LNCAP (cell line): Measurements from ENCODE around the gene RBMX.

ENCODE experiments used
- TF ChIP-seq, protein P1 (sequence below): fragments of 450-650 bp; IDR thresholded peaks from 2 replicates; pipeline ENCODE4 v1.5.1; 2017; ENCODE audit warnings: mild to moderate bottlenecking

RBMX gene

DNA sequence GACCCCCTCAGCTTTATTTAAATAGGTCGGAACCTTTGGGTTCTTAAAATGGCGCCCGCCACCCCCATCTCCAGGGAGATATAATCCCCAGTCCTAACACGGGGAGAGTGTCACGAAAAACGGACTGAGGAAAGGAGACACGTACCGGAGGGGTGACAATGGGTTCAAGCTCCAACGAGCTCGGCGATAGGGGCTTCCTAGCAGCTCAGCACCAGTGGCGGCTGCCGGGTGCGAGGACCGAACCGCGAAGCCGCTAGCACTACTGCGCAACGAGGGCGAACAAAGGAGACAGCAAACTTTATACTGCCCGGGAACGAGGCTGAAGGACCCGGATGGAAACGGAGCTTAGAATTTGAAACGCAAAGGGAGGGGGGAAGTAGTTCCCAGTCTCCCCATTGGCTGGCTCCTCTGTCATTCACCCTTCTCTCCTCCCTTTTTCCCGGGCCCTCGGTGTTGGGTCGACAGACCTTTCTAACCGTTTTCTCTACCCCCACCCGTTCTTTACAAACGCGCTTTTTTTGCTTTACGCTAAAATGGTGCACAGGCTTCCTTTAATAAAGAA, at the start of gene RBMX:
Gene RBMX (minus strand): TSS at position 274 of the 562 bp plus-strand sequence. CDS start 1,298 bp downstream, outside the sequence.
- TF ChIP-seq, protein P1, sequence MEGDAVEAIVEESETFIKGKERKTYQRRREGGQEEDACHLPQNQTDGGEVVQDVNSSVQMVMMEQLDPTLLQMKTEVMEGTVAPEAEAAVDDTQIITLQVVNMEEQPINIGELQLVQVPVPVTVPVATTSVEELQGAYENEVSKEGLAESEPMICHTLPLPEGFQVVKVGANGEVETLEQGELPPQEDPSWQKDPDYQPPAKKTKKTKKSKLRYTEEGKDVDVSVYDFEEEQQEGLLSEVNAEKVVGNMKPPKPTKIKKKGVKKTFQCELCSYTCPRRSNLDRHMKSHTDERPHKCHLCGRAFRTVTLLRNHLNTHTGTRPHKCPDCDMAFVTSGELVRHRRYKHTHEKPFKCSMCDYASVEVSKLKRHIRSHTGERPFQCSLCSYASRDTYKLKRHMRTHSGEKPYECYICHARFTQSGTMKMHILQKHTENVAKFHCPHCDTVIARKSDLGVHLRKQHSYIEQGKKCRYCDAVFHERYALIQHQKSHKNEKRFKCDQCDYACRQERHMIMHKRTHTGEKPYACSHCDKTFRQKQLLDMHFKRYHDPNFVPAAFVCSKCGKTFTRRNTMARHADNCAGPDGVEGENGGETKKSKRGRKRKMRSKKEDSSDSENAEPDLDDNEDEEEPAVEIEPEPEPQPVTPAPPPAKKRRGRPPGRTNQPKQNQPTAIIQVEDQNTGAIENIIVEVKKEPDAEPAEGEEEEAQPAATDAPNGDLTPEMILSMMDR, result no peak

DNA sequence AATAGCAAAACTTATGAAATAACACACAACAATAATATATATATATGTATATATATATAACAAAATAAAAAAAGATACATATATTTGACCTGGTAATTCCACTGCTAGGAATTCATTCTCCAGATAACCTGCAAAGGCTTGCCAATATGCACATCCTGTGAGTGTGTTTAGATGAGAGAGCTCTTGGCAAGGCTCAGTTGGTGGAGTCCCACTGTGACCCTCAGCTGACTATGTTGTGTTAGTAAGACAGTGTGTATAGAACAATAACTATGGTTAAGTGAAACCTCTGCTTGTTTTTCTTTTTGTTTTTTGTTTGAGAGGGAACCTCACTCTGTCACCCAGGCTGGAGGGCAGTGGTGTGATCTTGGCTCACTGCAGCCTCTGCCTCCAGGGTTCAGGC, 39.5 kb upstream of the RBMX start:
- TF ChIP-seq, protein P1, result no peak

DNA sequence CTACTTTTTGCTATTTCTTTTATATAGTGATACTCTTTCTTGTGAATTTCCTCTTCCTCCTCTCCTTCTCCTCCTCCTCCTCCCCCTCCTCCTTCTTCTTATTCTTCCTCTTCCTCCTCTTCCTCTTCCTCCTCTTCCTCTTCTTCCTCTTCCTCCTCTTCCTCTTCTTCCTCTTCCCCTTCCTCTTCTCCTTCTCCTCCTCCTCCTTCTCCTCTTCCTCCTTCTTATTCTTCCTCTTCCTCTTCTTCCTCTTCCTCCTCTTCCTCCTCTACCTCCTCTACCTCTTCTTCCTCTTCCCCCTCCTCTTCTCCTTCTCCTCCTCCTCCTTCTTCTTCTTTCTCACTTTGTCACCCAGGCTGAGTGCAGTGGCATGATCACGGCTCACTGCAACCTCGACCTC, 36.3 kb upstream of the RBMX start:
- TF ChIP-seq, protein P1, result no peak

DNA sequence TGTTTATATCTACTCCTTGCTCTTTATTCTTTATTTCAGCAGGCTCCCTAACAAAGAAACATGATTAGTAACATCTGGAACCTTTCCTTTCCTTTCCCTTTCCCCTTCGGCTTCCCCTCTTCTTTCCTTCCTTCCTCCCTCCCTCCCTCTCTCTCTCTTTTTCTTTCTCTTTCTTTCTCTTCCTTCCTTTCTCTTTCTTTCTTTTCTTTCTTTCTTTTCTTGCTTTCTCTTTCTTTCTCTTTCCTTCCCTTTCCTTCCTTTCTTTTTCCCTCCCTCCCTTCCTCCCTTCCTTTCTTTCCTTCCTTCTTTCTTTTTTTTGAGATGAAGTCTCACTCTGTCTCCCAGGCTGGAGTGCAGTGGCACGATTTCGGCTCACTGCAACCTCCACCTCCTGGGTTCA, 30.7 kb upstream of the RBMX start:
- TF ChIP-seq, protein P1, result no peak

DNA sequence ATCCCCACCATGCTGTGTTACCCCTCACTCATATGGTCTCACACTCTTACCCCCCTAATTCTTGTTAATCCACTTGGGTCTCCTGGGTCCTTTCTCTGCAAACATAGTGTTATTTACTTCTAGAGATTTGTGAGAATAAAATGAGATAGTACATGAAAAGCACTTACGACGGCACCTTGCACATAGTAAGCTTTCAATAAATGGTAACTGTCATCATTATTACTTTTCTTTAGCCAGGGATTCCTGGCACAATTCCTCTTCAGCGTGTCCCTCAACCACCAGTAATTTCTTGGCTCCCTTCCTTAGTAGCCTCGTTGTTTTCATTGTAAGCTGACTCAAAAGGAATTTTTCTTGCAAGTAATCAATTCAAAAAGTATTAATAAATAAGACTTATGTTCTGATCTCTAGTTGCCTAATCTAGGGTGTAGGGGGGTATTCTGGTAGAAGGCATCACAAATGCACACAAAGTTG, 30.1 kb upstream of the RBMX start:
- TF ChIP-seq, protein P1, result no peak

DNA sequence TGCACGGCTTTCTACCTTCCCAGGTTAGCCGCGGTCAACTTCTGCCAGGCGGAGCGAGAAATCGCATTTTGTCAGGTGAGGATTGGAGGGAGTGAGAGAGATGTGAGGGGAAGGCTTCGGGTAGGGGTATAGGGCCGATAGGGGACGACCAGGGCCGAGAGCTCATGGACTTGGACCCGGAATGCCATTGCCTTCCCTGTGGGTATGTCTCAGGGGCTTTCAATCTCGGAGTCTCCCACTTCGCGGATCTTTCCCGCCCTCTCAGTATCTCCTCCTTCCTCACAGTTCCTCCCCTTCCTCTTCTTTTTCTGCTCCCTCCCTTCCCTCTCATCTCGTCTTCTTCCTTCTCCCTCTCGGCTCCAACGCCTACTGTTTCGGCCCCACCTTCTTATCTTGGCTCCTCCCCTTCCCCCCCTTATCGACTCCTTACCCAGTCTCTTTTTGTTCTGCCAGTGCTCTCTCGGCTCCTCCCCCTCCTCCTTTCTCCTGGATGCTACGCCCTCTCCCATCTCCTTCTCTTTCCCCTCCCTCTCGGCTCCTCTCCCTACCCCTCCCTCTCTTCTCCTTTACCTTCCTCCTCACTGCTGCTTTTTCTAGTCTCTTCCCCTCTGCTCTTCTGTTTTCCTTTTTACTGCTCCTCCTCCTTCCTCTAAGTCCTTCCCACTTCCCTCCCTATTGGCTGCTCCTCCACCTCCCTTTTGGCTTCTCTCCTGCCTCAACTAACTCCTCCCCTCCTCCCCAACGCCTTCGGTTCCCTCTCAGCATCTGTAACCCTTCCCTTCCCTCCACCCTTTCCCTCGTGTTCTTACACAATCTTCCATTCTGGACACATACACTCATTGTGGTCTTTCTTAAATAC, 29.4 kb upstream of the RBMX start:
- TF ChIP-seq, protein P1, result no peak

DNA sequence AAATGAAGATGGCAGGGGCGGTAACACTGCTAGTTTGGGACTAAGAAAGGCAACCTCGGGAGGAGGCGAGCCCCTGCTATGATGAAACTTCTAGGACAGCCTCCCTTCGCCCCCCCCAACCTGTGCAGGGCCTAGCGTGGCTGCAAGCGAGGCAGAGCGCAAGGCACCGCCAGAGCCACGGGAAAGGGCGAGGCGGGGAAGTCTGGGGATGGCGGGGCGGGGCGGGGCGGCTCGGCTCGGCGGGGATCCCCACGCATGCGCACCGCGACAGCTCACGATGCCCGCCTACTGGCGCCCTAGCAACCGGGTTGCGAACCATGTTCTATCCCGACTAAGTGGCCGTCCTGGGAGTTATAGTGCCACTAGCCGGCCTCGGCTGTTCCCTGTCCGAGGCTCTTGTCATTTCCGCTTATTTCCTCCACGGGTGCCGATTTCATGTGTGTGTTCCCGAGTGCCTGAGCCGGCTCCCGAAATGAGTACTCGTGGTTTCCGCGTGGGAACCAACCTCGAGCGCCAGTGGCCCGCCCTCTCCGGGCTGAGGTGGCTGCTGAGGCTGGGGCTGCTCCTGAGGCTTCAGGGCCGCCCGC, 28.7 kb upstream of the RBMX start:
- TF ChIP-seq, protein P1, result no peak
